ENCODE data around the gene DMRT1.

Gene DMRT1

DNA sequence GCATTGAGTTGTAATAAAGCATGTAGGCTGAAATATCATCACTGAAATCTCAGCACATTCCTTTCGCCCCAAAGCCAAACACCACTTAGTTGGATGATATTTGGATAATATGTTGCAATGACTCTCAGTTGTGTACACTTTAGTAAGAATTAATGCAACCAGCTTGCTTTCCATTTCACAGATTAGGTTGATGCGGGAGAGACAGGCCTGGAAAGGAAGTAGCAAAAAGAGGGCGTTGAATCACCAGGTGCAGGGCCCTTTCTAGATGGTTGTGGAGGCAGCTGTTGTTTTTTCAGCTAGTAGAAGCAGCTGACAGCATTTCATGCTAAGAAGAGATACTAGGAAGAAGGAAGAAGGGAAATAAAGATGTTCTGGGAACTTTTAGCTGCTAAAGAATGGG, 165.8 kb downstream of the DMRT1 start:
- TF ChIP-seq, protein P1, sequence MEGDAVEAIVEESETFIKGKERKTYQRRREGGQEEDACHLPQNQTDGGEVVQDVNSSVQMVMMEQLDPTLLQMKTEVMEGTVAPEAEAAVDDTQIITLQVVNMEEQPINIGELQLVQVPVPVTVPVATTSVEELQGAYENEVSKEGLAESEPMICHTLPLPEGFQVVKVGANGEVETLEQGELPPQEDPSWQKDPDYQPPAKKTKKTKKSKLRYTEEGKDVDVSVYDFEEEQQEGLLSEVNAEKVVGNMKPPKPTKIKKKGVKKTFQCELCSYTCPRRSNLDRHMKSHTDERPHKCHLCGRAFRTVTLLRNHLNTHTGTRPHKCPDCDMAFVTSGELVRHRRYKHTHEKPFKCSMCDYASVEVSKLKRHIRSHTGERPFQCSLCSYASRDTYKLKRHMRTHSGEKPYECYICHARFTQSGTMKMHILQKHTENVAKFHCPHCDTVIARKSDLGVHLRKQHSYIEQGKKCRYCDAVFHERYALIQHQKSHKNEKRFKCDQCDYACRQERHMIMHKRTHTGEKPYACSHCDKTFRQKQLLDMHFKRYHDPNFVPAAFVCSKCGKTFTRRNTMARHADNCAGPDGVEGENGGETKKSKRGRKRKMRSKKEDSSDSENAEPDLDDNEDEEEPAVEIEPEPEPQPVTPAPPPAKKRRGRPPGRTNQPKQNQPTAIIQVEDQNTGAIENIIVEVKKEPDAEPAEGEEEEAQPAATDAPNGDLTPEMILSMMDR (IDR thresholded peaks at IDR 0.05; ENCODE audit: low read depth, low read length), result no peak
- DNase-seq (ENCODE audit: extremely low read depth, low read depth), result no peak

DNA sequence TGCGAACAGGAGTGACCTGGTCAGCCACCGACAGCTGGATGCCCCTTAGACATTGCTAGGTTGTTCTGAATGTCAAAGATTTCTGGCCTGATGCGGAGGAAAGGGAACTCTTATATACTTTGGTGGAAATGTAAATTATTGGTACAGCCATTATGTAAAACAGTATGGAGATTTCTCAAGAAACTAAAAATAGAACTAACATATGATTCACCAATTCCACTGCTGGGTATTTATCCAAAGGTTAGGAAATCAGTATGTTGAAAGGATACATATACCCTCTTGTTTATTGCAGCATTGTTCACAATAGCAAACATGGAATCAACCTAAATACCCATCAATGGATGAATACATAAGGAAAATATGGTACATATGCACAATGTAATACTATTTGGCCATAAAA, 166.7 kb downstream of the DMRT1 start:
- TF ChIP-seq, protein P1 (IDR thresholded peaks at IDR 0.05; ENCODE audit: low read depth, low read length), result no peak
- DNase-seq (ENCODE audit: extremely low read depth, low read depth), result no peak

DNA sequence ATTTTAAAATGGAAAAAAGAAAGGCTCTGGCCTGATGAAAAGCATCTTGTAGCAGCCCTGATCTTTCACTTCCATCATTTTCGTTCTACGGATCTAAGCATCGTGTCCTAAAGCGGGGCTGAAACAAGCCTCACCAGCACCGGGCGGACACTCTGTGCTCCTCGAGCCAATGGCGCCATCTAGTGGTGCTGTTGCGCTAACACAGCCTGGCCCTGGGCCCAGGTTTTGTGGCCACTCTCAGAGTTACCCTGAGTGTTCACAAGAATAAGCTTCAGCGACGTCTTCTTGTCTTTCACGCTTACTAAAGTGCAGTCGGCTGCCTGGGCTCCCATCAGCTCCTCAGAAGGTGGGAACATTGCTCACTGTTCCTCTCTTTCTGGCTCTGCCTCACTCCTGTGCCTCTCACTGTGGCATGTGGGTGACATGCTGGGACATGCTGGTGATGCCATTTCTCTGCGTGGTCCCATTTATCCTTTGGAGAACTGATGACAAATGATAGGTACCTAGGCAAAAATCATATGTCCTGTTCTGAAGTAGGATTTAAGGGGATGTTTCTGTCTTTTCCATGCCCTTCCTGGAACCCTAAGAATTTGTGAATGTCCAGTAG, 167.7 kb downstream of the DMRT1 start:
- TF ChIP-seq, protein P1 (IDR thresholded peaks at IDR 0.05; ENCODE audit: low read depth, low read length), result peak; percentile 98
- DNase-seq (ENCODE audit: extremely low read depth, low read depth), result peak; percentile 49

DNA sequence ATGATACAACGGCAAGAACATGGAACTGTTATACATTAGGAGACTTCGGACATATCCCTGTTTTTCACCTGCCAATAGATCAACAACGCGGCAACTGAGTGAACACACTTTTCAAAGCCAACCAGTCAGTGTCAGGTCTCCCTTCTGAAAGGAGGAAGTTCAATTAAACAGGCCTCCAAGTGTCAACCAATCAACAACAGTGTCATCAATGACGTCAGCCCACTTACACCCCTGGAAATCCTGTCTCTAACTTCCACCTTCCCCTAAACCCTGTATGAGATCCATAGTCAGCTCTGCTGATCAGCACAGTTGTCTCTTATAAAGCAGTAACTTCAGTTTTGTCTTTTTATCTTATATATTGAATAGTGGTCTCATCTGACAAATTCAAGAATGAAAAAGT, 171.5 kb downstream of the DMRT1 start:
- TF ChIP-seq, protein P1 (IDR thresholded peaks at IDR 0.05; ENCODE audit: low read depth, low read length), result no peak
- no peak for DNase-seq (ENCODE audit: extremely low read depth, low read depth)

DNA sequence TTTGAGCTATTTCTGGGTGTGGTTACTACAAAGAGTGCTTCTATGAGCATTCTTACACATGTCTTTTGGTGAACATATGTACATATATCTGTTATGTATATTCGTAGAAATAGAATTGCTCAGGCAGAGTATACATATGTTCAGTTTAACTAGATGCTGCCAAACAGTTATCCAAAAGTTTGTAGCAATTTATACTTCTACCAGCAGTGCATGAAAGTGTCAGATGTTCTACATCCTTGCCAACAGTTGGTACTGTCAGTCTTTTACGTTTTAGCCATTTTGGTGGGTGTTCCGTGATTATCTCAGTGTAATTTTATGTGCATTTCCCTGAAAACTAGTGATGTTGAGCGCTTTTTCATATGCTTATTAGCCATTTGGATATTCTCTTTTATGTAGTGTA, 172.7 kb downstream of the DMRT1 start:
- TF ChIP-seq, protein P1 (IDR thresholded peaks at IDR 0.05; ENCODE audit: low read depth, low read length), result no peak
- no peak for DNase-seq (ENCODE audit: extremely low read depth, low read depth)

DNA sequence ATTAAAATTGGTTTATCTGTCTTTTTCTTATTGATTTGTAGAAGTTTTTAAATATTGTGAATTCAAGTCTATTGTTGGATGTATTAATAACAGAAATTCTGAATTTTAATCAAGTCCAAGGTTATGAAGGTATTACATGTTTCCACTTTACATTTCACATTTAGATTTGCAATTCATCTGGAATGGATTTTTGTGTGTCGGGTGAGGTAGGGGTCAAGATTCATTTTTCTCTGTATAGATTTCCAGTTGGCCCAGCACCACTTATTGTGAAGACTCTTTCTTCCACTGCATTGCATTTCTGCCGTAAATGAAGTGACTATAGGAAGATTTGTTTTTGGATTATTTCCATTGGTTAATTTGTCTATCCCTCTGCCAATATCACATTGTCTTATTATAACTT, 173.1 kb downstream of the DMRT1 start:
- no peak for DNase-seq (ENCODE audit: extremely low read depth, low read depth)
- TF ChIP-seq, protein P1 (IDR thresholded peaks at IDR 0.05; ENCODE audit: low read depth, low read length), result no peak

DNA sequence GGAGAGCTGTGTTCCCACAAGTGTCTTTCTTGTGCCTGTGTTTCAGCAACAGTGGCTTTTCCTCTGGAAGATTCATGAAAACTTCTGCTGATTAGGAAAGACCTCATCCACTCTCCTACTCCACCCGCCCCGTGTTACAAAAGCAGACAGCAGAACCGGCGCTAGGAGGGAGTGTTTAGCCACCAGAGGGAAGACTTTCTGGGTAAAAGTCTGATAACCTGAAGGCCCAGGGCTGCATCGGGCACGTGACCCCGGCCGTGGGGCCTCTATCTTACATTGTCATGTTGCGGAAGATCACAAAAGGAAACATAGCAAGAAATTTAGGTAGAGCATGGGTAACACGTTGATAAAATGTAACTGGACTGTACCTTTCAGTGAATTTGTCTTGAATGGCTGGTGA, 176.6 kb downstream of the DMRT1 start:
- TF ChIP-seq, protein P1 (IDR thresholded peaks at IDR 0.05; ENCODE audit: low read depth, low read length), result peak; percentile 27
- no peak for DNase-seq (ENCODE audit: extremely low read depth, low read depth)
